Activated naive CD8-positive, alpha-beta T cell treated with anti-CD3 and anti-CD28 coated beads, Interleukin-2, amount 10 ng/mL, durations not matched to agents 7 days and 5 days (primary cell): ENCODE measurements around the gene CDT1. TPM values are rescaled to one million over a fixed set of nuclear protein-coding genes. Genes with fewer than 3 reads are reported as not detected.
"Not testable (repeated sequence)": the region's sequence is repeated elsewhere in the genome, so short reads cannot be mapped to it uniquely, and the experiment has no call there.

Experiments used
- ATAC-seq: fragments of 150-1000 bp; cut with Tn5 transposase; one replicate; pipeline ENCODE4 v1.10.0; 2021; ENCODE audit warnings: low read depth, moderate library complexity
- POLR2A ChIA-PET: fragments of 350-600 bp; sonication (Branson Sonifier 250); formaldehyde crosslinking; loops from one replicate; lab custom pipeline; 2021; ENCODE audit warnings: antibody characterized with exemption; lab: Charles Lee
- DNase-seq: peaks from one replicate; pipeline ENCODE4 v3.0.0; 2021
- H3K27ac Mint-ChIP-seq: one replicate; pipeline ENCODE4 v1.8.0; 2022; ENCODE audit warnings: mild to moderate bottlenecking, mixed read lengths
- H3K27me3 Mint-ChIP-seq: one replicate; pipeline ENCODE4 v1.8.0; 2022; ENCODE audit warnings: mild to moderate bottlenecking, moderate library complexity, mixed read lengths
- H3K36me3 Mint-ChIP-seq: one replicate; pipeline ENCODE4 v1.8.0; 2021; ENCODE audit warnings: mild to moderate bottlenecking, mixed read lengths
- H3K4me1 Mint-ChIP-seq: one replicate; pipeline ENCODE4 v1.8.0; 2021; ENCODE audit warnings: mixed read lengths
- H3K4me3 Mint-ChIP-seq: one replicate; pipeline ENCODE4 v1.8.0; 2022; ENCODE audit warnings: mild to moderate bottlenecking, moderate library complexity, mixed read lengths
- H3K9me3 Mint-ChIP-seq: one replicate; pipeline ENCODE4 v1.8.0; 2021; ENCODE audit warnings: mixed read lengths
- total RNA-seq, 2 experiments: library from RNA; stranded (reverse); gene quantifications; one replicate each; pipeline ENCODE4 v1.2.3, GENCODE V29; 2021

CDT1 gene
- total RNA-seq, 2 experiments from 2014 or later, result 135 to 140 TPM

DNA sequence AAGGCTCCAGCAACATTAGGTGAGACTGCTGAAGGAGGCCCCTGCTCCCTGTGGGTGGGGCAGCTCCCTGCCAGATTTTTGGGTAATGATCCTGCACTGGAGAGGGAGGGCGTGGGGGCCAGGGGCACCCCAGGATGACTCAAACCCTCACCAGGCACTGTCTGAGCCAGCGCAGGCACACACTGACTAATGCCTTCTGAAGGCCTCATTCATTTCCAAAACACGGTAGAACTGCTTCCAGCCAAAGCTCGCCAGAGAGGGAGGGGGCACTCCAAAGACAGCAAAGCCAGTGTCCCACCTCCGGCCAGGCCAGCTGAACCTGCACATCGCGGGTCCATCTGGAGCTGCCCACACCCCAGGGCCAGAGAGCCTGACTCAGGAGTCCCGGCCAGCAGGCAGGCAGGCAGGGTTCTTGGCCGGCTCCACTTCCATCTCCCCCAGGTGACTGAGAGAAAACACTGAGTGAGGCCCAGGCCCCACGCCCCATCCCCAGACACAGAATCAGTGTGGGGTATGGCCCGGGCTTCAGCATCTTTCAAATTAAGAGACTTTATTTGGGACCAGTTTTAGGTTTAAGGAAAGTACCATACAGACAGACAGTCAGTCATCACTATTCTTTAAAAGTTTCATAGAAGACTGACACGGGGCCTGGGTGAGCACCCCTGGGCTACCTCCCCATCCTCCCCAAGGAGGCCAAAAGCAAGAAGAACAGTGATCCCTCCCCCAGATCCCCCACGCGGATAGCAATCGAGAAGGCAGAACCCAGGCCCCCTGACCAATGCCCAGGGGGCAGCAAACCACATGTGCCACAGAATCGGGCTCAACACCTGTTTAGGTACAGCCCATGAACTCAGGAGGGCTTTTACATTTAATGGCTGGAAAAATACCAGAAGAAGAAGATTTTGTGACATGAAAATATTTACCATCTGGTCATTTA, 20.9 kb upstream of the CDT1 start:
- peak overlapping the region; percentile 76 for H3K27ac Mint-ChIP-seq

DNA sequence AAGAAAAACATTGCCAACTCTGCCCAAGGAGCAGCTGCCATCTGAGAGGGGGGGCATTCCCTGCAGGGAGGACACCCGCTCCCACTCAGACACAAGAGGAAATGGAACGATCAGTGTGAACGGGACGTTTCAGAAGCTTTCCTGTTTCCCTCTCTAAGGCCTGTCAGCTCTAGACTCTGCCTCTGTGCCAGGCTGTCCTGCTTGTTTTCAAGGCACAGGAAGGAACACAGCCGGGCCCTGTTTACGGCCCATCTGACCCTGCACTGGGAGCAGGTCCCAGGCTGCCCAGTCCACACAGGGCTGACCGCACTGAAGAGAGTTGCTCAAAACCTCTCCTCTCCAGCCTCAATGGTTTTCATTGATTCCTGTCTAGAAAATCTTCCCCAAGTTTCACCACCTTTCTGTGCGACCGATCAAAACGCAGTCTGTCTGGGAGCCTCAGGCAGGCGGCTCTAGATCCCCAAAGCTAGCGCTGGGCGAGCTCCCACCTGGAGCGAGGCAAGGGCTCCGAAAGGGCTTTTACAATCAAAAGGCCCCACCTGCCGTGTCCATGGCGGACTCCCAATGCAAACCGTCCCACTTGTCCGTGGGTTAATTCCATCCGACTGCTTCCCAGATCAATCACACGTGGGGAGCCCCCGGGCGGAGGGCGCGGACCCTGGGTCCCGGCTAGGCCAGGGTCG, 20.1 kb upstream of the CDT1 start:
- DNase-seq (peak; percentile 39), ATAC-seq (no peak)
- Mint-ChIP-seq H3K27me3 (no peaks in the 10 kb centered on the region), H3K36me3 (no peaks in the 10 kb centered on the region), H3K27ac (peak overlapping the region; percentile 76), H3K9me3 (no peaks in the 10 kb centered on the region), H3K4me1 (peaks cover 35% of the 10 kb centered on the region), H3K4me3 (peak overlapping the region; percentile 75)
- POLR2A ChIA-PET, result interaction anchor here (0.7 to 2.3 kb wide), 10 partner anchors 11 to 434 kb away, joined by 3 to 14 read pairs (median 5); partner anchors contain the start of genes APRT and ZNF778

More for the DNA sequence above, 20.9 kb upstream of the CDT1 start:
- ATAC-seq, result no peak
- H3K9me3 Mint-ChIP-seq, result no peaks in the 10 kb centered on the region
- POLR2A ChIA-PET, result interaction anchor here (0.7 to 2.4 kb wide), 9 partner anchors 18 to 435 kb away, joined by 3 to 13 read pairs (median 5); partner anchors contain the start of genes APRT, CDT1 and ZNF778
- no peaks in the 10 kb centered on the region for H3K36me3 Mint-ChIP-seq
- no peaks in the 10 kb centered on the region for H3K27me3 Mint-ChIP-seq
- H3K4me3 Mint-ChIP-seq, result peak overlapping the region; percentile 75
- peaks cover 37% of the 10 kb centered on the region for H3K4me1 Mint-ChIP-seq
- DNase-seq, result no peak

DNA sequence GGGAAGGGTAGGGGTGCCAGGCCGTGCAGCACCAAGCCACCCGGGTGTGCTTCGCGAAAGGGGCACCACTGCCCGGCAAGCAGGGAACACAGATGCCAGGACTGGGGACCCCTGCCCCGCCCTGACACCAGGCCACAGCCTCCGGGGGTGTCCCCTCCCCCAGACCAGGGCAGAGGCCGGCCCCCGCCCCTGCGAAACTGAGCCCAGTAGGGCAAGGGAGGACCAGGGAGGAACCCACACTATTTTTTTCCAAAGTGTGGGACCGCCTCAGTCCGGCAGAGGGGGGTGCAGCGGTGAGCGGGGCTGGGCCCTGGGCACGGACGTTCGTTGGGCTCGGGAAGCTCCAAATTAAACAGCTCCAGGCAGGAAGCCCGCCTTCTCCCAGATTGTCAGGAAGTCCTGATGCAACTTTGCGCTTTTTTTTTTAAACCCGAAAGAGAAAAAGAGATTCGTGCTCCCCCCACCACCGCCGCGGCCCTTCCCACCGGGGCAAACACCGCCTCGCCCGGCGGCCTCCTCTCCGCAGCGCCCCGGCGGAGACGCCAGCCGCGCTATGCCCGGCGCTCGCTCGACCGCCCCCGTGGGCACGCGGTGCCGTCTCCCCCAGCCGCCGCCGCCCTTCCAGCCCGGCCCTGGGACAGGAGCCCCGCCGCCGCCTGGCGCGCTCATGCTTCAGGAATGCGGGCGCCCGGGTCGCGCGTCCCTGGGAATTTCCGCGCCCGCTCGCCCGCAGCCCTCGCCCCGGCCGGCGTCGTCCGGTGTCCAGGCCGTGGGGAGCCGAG, 19.3 kb upstream of the CDT1 start:
- POLR2A ChIA-PET, result interaction anchor here (1.3 to 2.3 kb wide), 6 partner anchors 10 to 47 kb away, joined by 4 to 14 read pairs (median 9); partner anchors contain the start of gene APRT
- Mint-ChIP-seq H3K36me3 (no peaks in the 10 kb centered on the region), H3K4me3 (peak overlapping the region; percentile 75), H3K27ac (peak overlapping the region; percentile 90), H3K9me3 (no peaks in the 10 kb centered on the region), H3K4me1 (peaks cover 35% of the 10 kb centered on the region), H3K27me3 (no peaks in the 10 kb centered on the region)
- ATAC-seq, result peak; percentile 18
- DNase-seq, result peak; percentile 69

DNA sequence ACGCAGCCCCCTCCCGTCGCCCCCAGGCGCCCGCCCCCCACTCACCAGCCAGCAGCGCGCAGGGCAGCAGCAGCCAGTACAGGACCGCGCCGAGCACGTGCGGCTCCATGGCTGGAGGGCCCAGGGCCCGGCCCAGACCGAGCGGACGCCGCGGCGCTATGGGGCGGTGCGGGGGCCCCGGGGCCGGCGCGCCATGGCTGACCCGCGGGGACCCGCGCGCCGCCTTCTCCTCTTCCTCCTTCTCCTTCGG, 18.8 kb upstream of the CDT1 start:
- no peaks in the 10 kb centered on the region for H3K9me3 Mint-ChIP-seq
- peaks cover 39% of the 10 kb centered on the region for H3K4me1 Mint-ChIP-seq
- H3K36me3 Mint-ChIP-seq, result no peaks in the 10 kb centered on the region
- DNase-seq, result no peak
- no peak overlapping the region for H3K27ac Mint-ChIP-seq
- ATAC-seq, result peak; percentile 6
- H3K4me3 Mint-ChIP-seq, result peak overlapping the region; percentile 13
- H3K27me3 Mint-ChIP-seq, result no peaks in the 10 kb centered on the region
- POLR2A ChIA-PET, result interaction anchor here (0.7 to 2.3 kb wide), 7 partner anchors 9 to 48 kb away, joined by 3 to 14 read pairs (median 5); partner anchors contain the start of gene APRT

DNA sequence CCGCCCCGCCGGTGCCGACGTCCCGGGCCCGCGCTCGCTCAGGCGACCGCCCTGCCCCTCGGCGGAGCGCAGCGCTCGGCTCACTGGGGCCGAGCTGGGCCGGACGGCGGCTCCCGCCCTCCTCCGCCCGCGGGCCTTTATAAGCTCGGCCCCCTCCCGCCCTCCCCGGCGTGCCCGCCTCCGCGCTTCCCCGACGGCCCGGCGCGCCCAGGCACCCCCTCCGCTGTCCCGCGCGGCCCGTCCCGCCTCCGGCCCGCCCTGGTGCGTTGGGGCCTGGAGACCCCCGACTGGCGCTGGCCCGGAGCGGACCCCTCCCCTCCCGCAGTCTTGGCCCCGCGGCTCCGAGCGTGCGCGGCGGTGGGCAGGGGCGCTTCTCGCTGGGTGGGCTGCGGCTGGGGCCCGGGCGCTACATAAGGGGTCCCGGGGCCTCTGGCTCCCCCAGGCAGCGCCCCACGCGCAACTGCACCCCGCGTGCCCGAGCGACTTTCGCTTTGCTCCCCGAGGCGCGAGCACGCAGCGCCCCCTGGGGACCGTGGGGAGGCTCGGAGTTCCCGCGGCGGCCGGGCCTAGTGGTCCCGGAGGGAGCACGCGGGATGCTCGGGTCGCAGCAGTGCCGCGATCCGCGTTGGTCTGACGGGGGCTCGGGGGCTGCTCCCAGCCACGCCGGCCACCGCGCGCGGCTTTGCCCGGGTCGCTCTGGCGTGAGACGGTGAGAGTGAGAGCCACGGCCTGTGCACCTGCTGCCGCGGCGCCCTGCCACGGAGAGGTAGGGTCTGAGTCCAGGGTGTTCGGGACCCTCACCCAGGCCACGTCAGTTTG, 18.3 kb upstream of the CDT1 start, which contains the start of gene PIEZO1:
Gene PIEZO1 (minus strand): TSS at position 115 of the 819 bp plus-strand sequence. CDS start 256 bp downstream, outside the sequence.
- Mint-ChIP-seq H3K9me3 (no peaks in the 10 kb centered on the region), H3K4me1 (peaks cover 42% of the 10 kb centered on the region), H3K27me3 (no peaks in the 10 kb centered on the region), H3K27ac (peak within 1 kb of the TSS; percentile 90), H3K4me3 (peak within 1 kb of the TSS; percentile 75), H3K36me3 (no peaks in the 10 kb centered on the region)
- ATAC-seq (peak; percentile 41), DNase-seq (peak; percentile 90)
- POLR2A ChIA-PET, result interaction anchor here (0.6 to 2.3 kb wide), 8 partner anchors 9 to 50 kb away, joined by 3 to 14 read pairs (median 5); partner anchors contain the start of gene APRT

DNA sequence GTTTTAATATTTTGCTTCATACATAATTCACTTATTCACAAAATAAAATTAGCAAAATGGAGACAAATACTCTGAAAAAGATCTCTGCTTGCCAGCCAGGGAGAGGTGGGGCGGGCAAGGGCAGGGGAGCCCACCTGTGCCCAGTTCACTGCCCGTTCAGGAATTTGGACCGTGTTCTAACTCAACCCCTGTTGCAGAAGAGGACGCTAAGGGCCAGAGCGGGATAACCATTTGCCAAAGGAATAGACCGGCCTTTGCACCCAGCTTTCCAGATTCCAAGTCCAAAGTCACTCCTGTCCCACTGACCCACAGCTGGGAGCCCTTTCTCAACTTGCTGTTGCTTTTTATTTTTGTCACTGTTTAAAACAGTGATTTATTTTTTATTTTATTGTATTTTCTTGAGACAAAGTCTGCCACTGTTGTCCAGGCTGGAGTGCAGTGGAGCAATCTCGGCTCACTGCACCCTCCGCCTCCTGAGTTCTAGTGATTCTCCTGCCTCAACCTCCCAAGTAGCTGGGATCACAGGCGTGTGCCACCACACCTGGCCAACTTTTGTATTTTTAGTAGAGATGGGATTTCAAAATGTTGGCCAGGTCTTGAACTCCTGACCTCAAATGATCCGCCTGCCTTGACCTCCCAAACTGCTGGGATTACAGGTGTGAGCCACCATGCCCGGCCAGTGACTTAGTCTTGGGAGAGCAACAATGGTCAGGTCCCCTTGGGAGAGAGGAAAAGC, 15.8 kb upstream of the CDT1 start:
- no peaks in the 10 kb centered on the region for H3K9me3 Mint-ChIP-seq
- H3K36me3 Mint-ChIP-seq, result no peaks in the 10 kb centered on the region
- peaks cover 28% of the 10 kb centered on the region for H3K4me1 Mint-ChIP-seq
- POLR2A ChIA-PET, result interaction anchor here (1.0 kb wide), 1 partner anchor 86 kb away, joined by 3 read pairs; no protein-coding TSS in a partner anchor
- H3K27me3 Mint-ChIP-seq, result no peaks in the 10 kb centered on the region
- no peak for ATAC-seq
- no peak overlapping the region for H3K4me3 Mint-ChIP-seq
- DNase-seq, result no peak
- no peak overlapping the region for H3K27ac Mint-ChIP-seq

DNA sequence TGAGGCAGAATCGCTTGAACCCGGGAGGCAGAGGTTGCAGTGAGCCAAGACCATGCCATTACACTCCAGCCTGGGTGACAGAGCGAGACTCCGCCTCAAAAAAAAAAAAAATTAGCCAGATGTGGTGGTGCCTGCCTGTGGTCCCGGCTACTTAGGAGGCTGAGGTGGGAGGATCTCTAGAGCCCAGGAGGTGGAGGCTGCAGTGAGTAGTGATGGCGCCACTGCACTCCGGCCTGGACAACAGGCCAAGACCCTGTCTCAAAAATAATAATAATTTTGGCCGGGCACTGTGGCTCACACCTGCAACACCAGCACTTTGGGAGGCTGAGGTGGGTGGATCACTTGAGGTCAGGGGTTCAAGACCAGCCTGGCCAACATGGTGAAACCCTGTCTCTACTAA, 14.8 kb upstream of the CDT1 start:
- POLR2A ChIA-PET, H3K4me3 Mint-ChIP-seq, DNase-seq, H3K9me3 Mint-ChIP-seq, H3K27ac Mint-ChIP-seq, H3K27me3 Mint-ChIP-seq, H3K36me3 Mint-ChIP-seq, ATAC-seq: not testable (repeated sequence)
- H3K4me1 Mint-ChIP-seq, result peaks cover 27% of the 10 kb centered on the region

DNA sequence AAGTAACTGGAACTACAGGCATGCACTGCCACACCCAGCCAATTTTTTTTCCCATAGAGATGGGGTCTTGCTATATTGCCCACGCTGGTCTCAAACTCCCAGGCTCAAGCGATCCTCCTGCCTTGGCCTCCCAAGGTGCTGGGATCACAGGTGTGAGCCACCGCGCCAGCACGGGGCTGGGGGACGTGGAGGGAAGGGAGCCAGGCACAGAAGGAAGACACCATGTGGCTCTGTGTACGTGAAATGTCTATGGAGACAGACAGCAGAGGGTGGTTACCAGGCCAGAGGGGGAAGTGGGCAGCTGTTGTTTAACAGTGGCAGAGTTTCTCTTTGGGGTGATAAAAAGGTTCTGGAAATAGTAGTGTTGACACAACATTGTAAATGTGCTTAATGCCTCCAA, 14.0 kb upstream of the CDT1 start:
- H3K27ac Mint-ChIP-seq, result peak overlapping the region; percentile 94
- DNase-seq (no peak), ATAC-seq (no peak)
- POLR2A ChIA-PET, result no interaction called here
- no peaks in the 10 kb centered on the region for H3K9me3 Mint-ChIP-seq
- no peaks in the 10 kb centered on the region for H3K36me3 Mint-ChIP-seq
- peak overlapping the region; percentile 77 for H3K4me3 Mint-ChIP-seq
- peaks cover 30% of the 10 kb centered on the region for H3K4me1 Mint-ChIP-seq
- no peaks in the 10 kb centered on the region for H3K27me3 Mint-ChIP-seq

DNA sequence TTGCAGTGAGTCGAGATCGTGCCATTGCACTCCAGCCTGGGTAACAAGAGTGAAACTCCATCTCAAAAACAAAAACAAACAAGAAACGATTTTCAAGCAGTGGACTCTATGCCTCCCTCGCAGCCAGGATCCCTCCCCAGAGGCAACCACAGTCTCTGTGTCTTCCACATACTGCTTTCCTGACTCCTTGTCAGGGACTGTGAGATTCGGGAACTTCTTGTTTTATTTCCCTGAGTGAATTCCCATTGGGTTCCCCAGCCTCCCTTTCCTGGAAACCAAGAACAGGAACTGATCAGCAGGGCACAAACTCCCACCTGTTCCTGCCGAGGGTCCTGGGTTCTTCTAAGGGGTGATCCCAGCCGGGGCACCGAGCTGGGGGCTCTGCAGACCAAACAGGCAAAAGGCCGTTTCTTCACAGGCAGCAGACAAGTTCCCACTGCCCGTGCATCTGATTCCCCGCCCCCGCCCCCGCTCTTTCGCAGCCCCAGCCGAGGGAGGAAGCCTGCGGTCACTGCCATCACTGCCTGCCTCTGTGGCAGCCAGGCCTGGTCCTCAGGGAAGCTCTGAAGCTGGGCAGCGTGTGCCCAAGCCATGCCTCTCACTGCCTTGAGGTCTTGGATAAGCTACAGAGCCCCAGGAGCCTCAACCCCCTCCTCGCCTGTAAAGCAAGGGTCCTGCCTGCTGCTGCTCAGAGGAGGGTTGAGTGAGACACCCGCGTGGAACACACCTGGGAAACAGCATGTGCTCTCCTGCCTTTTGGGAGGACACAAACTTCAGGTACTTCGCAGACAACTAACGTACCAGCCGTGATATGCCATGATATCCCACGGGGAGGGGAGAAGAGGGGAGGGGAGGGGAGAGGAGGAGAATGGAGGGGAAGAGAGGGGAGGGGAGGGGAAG, 13.0 kb upstream of the CDT1 start:
- Mint-ChIP-seq H3K4me1 (peaks cover 39% of the 10 kb centered on the region), H3K27me3 (no peaks in the 10 kb centered on the region)
- peak; percentile 70 for DNase-seq

DNA sequence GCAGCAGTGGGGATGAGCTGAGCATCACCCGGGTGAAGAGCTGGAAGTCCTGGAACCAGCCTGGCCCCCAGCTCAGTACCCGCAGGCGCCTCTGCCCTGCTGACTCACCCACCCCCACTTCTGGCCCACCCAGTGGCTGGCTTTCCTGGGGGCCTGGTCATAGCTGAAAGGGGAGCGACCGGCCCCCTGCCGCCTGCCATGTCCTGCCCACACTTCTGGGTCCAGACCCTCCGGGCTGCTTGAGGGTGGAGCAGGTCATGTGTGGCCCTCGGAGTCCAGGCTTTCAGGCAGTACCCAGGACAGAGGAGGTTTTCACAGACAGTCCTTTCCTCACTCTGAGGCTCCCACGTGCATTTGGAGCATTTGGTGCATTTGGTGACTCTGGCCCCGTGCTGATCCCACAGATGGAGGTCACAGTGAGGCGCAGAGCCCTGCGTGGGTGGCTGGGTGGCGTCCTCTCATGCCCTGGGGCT, 11.5 kb upstream of the CDT1 start:
- H3K4me1 Mint-ChIP-seq, result peaks cover 39% of the 10 kb centered on the region
- no peaks in the 10 kb centered on the region for H3K36me3 Mint-ChIP-seq
- no peaks in the 10 kb centered on the region for H3K9me3 Mint-ChIP-seq
- H3K4me3 Mint-ChIP-seq, result no peak overlapping the region
- DNase-seq (no peak), ATAC-seq (no peak)
- H3K27ac Mint-ChIP-seq, result peak overlapping the region; percentile 75
- POLR2A ChIA-PET, result interaction anchor here (1.8 kb wide), 1 partner anchor 88 kb away, joined by 7 read pairs; no protein-coding TSS in a partner anchor
- no peaks in the 10 kb centered on the region for H3K27me3 Mint-ChIP-seq

More for the DNA sequence above, 13.0 kb upstream of the CDT1 start:
- no peaks in the 10 kb centered on the region for H3K36me3 Mint-ChIP-seq
- H3K9me3 Mint-ChIP-seq, result no peaks in the 10 kb centered on the region
- POLR2A ChIA-PET, result no interaction called here
- ATAC-seq, result peak; percentile 58
- H3K4me3 Mint-ChIP-seq, result peak overlapping the region; percentile 77
- peak overlapping the region; percentile 94 for H3K27ac Mint-ChIP-seq
